NCI-H187 (cell line): ENCODE data around the gene BST1.

ENCODE experiments used
- DNase-seq, 2 experiments: peaks; one replicate each; lab custom pipeline; 2025; lab: John Stamatoyannopoulos, UW

Gene BST1

DNA sequence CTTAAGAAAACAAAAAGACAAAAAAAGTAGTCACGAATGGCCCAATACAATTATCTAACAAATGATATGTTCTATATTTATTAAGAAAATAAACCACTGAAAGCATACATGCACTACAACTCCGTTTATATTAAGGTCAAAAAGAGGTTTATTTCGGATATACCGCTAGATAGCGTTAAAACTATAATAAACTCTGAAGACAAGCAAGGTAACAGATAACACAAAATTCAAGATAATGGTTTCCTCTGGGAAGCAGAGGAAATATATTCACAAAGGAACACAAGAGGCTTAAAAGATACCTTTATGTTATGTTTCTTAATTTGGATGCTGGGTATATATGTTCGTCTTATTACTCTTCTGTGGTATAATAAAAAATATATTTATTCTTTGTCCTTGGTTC lies 26.0 kb upstream of the BST1 start:
- no peak for DNase-seq

DNA sequence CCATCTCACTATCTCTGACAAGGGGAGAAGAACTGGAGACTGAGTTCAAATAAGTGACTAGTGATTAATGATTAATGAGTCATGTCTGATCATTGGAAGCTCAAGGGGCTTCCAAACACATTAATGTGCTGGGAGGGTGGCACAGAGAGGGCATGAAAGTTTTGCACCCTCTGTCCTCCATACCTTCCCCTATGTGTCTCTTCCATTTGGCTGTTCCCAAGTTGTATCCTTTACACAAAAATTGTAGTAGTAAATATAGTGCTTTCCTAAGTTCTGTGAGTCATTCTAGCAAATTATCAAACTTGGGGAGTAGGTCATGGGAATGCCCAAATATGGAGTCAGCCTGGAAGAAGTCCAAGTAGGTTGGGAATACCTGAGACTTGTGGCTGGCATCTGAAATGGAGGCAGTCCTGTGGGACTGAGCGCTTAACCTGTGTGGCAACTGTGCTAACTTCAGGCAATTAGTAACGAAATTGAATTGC lies 25.3 kb upstream of the BST1 start:
- no peak for DNase-seq

DNA sequence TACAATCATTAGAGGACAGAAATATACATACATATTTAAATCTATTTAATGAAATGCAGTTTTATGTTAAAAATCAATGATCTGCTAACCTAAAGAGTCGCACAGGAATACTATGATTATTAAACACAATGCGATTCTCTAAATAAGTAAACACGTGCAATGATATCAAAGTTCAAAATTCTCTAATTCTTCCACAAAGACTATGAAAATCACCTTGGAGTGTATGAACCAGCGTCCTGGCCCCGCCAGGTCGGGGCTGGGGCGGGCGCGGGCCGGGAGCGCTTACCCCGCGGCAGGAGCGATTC lies 21.8 kb upstream of the BST1 start:
- DNase-seq: no peak

DNA sequence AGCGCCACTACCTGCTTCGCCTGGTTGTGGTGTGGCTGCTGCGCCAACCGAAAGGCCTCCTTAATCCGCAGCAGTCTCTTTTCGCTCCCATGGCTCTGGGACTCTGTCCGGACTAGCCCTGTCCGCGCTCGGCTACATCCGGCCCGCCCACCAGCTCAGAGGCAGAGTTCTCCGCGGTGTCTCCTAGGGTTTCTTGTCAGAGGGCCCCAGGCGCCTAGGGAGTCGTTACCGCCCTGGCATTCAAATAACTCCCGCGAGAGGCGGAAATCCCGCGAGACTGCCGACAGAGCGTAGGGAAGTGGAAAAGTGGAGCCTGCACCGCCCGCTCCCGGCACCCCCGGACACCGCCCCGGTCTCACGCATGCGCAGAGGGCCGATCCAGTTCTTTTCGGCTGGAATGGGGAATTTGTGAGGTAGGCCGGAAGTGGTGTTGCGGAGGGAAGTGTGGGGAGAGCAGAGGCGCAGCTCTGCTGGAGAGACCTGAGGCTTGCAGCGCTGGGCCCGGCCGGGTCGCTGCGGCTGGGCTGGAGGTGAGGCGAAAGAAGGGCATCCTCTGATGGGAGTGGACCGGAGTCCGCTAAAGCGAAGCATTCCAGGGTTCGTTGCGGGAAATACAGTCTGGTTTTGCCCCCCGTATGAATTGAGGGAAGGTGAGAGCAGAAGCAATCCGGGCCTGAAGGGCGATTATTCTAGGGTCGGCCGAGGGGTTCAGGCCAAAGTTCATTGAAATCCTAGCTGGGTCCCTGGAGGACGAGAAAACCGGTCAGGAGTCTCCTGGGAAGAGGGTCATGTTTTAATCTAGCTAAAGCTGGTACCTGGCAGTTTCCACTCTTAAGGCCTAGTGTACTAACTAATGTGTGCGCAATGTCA lies 21.3 kb upstream of the BST1 start, which contains the start of gene FAM200B:
Gene FAM200B (plus strand): TSS at position 456 of the 870 bp plus-strand sequence. CDS start 5,151 bp downstream, outside the sequence.
- DNase-seq: peak; percentile 99

DNA sequence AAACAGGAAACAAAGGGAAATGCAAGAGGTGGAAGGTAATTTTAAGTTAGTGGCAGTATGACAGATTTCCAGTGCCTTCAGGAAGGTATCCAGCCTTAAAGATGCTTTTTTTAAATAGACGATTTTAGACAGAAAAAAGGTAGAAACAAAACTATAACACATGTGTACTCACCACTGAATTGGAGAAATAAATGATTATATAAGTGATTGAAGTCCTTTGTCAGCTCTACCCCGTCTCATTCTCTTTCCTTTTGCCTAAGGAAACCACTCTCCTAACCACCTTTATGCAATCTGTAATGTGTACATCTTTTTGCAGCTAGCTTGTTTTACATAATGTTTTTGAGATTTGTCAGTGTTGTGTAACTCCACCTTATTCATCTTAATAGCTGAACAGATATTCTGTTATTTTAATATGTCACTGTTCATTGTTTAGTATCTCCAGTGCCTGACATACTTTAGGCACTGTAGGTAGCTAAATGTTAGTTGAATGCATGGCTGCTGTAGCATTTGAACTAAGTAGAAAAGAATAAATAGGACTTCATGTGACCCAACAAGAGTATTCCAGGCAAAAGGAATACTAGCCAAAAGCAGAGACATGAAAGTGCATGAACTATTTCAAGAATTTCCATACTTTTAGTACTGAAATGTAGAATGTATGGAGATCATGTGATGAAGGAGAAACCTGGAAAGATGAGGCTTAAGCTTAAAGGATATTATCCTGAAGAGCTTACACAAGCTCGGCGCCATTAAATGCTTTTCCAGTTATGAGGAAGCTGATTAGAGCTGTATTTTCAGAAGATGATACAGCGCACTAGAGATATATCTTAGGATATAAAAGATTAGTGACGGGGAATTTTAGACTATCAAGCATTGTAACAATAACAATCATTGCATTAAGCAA lies 20.4 kb upstream of the BST1 start:
- no peak for DNase-seq

DNA sequence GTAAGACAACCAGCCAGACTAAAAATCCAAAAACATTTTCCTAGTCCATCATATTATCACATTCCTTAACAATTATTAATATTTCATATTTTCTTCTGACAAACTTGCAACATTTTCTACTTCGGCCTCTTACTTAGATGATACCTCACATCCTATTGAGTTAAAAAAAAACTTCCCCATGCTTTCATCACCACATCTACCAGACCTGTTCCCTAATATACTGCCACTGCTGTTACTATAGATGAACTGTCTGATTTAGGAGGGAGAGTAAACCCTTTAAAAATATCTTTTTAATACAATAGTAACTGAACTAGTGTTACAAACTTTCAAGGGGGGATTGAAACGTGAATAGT lies 19.7 kb upstream of the BST1 start:
- DNase-seq: no peak

DNA sequence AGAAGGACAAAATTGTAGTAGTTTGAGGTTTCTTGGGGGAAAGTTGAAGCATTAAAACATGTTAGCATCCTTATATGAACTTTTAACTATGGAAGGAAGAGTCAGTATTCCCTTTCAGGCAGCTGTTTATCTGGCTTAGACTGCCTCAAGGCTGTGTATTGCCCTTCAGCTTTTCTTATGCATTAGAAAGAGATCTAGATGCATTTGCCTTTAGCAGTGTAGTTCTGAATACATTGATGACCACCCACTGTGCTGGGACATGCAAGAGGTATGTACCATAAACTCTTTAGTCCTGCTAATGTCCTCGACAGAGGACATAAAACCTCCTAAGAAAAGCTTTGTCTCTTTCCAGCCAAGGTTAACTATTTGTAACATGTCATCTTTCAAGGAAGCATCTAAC lies 18.4 kb upstream of the BST1 start:
- no peak for DNase-seq

DNA sequence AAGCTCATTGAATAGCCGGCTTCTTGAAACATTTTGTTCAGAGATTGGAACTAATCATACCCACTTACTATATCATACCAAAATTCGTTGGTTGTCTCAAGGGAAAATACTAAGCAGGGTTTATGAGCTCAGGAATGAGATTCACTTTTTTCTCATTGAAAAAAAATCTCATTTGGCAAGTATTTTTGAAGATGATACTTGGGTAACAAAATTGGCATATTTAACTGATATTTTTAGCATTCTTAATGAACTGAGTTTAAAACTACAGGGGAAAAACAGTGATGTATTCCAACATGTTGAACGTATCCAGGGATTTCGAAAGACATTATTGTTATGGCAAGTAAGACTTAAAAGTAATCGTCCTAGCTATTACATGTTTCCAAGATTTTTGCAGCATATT lies 14.8 kb upstream of the BST1 start:
- DNase-seq: no peak

DNA sequence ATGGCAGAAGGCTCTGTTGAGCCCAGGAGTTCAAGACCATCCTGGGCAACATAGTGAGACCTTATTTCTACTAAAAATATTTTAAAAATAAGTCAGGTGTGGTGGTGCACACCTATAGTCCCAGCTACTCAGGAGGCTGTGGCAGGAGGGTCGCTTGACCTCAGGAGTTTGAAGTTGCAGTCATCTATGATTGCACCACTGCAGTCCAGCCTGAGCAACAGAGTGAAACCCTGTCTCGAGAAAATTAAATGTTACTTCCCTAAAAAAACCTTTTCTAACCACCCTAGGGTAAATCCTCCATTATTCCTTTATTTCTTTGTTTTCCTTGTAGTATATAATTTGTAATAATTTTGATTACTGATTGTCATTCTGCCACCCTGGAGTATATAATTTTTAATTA lies 13.3 kb upstream of the BST1 start:
- DNase-seq: no peak

DNA sequence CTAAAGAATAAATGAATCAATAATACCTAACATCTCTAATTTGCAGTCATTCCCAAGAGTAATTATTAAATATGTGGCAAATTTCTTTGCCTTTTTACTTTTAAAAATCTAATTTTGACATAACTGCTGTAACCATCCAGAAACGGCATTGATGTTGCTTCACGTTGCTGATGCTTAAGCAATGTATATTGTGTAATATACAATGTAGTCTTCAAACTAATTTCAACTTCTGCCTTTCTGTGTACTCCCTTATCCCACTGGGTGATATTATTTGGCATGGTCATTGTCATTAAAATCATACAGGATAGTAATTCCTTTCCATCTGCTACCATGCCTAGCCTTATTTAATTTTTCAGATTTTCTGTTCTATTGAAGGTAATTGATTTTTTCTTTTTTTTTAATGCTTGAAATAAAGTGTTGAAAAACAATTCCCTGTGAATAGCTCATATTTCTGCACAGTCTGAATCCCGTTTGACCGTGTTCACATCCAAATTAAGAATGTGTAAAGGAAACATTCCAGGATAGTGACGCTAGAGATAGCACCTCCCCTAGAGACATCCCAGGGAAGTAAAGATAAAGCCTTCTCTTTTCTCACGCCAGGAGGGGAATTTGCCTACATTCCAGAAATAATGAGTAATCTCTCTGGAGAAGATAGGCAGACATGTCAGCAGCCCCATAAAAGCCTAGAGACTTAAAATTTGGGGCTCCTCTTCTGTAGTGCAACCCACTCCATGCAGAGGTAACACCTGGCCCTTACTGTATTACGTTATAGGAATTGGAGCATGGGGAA lies 12.7 kb upstream of the BST1 start:
- no peak for DNase-seq

DNA sequence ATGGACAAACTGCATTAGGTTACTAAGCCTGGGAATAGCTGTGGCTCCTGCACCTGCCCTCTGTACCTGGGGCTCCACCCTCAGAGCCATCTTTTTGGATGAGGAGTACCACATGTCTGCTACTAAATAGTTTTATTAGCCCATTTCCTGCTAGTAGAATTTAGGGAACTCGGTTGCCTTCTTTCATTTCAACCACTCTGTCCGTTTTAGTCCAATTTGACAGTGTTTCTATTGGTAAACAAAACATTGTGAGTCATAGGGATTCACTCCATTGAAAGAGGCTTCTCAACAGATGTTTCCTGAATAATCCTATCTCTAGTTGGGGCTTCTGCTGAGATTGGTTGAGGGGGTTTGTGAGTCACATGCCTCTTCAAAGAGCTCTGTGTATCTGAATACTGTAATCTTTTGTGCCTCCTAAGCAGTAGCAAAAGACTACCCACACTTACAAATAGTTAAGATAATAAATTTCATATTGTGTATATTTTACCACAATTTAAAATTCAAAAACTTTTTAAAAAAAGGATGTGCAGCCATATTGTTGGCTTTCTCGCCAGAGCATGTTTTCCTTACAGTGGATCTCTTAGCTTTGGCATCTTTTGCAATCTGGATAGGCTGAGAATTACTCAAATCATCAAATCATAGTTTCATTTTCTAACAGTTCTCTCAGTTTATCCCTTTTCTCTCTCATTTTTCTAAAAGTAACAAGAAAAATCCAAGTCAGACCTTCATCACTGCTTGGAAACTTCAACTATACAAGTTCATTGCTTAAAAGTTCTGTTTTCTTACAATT lies 11.3 kb upstream of the BST1 start:
- DNase-seq: no peak

DNA sequence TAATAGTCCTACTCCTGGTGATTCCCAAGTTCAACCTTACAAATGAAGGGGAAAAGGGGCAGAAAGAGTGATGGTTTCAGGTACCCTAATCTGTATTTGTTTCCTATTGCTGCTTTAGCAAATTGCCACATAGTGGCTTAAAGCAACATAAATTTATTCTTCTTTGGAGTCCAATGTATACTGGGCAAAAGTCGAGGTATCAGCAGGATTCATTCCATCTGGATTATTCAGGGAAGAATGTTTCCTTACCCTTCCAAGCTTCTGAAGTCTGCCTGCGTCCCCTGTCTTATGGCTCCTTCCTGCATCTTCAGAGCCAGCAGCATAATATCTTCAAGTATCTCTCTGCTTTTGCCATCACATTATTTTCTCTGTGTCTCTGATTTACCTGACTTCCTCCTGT lies 10.3 kb upstream of the BST1 start:
- DNase-seq: no peak

DNA sequence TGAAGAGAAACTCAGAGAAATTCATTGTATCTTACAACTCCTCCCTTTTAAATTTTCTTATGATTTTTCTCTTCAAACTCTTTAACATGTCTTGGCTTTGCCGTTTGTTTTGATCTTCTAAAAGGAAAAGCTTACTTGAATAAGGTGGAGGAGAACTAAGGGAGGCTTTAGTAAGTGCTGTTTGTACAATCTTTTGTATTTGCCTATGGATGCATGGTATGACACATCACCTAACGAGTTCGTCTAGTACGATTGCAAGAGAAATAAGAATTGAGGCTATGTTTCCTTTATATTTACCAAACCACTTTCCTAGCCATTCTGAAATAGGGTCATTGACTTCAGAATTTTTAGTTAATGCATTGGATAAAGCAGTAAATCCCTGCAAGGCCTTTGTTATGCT lies 8.4 kb upstream of the BST1 start:
- DNase-seq: no peak

DNA sequence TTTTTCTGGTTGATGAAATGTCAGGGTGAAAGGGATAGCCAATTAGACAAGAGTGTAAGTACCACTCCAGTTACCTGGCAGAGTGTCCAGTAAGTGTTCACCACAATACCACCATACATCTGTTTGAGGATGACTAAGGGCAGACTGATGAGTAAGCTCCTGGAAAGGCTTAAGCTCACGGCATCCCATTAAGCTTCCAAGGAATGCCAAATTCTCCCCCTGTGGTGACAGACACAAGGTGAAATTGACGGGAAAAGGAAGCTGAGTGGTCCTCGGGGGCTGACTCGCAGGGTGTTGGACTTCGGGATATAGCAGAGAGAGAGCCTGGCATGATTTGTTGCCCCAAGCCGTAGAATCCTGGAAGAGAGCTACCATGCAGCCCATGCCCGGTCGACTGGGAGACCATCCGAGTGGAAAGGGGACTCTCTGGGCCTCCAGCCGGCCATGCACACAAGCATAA lies 7.6 kb upstream of the BST1 start:
- peak; percentile 58 to 71 for DNase-seq

DNA sequence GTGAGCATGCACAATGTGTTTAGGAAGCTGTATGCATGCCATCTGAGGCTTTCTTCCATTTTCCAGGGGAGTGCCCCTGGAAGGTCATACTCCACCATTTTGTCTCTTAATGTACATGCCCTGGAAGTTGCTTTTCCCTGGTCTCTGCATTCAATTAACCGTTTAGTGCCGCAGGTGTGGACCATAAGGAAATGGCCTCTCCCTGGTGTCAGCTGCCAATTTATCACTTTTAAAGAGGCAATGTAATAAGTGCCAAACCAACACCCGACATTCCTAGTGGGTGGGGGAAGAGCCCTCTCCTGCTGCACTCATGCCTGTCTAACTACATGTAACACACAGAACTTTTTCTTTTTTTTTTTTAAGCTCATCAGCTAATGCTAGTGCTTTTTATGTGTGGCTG lies 7.1 kb upstream of the BST1 start:
- no peak for DNase-seq

DNA sequence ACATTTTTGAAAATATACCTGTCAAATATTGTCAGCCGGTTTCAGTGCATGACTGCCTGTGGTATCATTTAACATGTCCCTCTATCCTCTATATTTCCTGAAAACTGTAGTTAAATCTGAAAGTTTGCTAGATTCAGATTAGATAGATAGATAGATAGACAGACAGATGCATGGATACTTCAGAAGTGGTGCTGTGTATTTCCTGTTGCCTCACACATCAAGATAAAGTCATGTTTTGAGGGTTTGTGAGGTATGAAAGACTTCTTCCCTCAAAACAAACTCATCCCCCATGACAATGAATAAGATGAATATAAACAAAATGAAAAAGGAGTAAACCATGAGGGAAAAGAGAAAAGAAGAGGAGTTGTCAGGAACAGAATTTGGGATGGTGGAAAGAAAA lies 6.0 kb upstream of the BST1 start:
- DNase-seq: no peak

DNA sequence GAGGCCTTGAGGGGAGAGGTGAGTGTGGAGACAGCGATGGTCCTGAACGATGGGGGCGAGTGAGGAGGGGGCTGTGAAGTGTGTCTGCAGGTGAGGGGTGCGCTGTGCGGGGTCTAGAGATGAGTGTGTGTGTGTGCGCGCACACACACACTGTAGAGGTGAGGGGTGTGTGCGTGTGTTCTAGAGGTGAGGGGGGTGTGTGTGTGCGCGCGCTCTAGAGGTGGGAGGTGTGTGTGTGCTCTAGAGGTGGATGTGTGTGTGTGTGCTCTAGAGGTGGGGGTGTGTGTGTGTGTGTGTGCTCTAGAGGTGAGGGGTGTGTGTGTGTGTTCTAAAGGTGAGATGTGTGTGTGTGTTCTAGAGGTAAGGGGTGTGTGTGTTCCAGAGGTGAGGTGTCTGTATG lies 574 bp downstream of the BST1 start:
- no peak for DNase-seq

DNA sequence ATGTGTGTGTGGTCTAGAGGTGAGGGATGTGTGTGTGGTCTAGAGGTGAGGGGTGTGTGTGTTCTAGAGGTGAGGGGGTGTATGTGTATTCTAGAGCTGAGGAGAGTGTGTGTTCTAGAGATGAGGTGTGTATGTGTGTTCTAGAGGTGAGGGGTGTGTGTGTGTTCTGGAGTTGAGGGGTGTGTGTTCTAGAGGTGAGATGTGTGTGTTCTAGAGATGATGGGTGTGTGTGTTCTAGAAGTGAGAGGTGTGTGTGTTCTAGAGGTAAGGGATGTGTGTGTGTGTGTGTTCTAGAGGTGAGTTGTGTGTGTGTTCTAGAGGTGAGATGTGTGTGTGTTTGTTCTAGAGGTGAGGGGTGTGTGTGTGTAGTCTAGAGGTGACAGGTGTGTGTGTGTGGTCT lies 1.3 kb downstream of the BST1 start:
- DNase-seq: no peak

DNA sequence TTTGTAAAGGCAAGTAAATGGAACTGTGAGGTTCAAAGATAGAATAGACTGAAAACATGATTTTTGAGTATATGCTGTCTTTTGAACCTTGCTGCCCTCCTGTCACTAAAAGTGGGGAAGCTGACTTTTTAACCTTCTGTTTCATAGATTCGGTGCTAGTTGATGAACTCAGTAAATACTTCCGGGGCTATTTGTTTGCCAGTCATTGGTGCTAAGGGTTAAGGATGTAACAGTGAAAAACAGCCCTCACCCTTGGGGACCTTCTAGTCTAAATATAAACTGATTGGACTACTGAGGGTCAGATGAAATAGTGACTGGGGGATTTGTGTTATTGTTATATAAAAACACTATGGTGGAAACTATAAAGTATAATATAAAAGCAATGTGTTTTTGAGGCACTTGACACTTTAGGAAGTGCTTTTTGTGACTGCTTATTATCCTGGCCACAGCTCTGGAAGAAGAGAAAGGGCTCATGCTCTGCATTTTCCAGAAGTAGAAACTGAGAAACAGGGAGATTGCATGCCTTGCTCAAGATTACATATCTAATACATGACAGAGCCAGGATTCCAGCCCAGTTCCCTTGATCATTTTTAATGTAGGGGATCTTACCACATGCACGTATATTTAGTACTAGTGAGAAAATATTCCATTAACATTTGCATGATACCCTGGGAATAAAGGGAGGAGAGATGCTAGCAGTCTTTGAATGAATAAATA lies 3.9 kb downstream of the BST1 start:
- DNase-seq: no peak

DNA sequence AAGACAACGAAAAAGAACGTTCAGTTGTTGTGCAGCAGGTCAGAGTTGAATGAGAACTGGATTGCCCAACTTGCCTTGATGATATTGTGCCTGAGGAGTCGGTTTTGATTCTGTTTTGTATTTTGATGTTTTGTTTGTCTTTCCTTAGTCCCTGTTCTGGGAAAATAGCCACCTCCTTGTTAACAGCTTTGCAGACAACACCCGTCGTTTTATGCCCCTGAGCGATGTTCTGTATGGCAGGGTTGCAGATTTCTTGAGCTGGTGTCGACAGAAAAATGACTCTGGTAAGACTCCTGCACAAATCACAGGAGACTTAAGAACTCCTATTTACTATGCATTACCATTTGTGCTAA lies 4.5 kb downstream of the BST1 start:
- no peak for DNase-seq

DNA sequence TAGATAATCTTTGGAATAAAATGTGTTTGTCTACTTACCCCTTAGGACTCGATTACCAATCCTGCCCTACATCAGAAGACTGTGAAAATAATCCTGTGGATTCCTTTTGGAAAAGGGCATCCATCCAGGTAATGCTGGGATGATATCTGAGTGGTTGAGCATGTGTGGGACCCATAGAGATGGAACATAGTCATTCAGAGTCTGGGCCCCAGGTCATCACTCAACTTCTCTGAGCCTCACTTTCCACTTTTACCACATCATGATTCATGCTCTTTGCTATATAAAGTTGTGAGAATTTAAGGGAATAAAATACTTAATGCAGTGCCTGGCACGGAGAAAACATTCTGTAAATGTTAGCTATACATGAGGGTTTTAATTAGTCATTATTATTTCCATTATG lies 8.9 kb downstream of the BST1 start:
- no peak for DNase-seq
